ENCODE results near the gene TMC6. TPM values are rescaled to one million over a fixed set of nuclear protein-coding genes. Genes with fewer than 3 reads are reported as not detected.
A peak's percentile ranks its signal among the peaks of the same experiment; 100 is the strongest.

TMC6 gene
- total RNA-seq, 1 donor from 2014 or later, result 61.7 TPM

DNA sequence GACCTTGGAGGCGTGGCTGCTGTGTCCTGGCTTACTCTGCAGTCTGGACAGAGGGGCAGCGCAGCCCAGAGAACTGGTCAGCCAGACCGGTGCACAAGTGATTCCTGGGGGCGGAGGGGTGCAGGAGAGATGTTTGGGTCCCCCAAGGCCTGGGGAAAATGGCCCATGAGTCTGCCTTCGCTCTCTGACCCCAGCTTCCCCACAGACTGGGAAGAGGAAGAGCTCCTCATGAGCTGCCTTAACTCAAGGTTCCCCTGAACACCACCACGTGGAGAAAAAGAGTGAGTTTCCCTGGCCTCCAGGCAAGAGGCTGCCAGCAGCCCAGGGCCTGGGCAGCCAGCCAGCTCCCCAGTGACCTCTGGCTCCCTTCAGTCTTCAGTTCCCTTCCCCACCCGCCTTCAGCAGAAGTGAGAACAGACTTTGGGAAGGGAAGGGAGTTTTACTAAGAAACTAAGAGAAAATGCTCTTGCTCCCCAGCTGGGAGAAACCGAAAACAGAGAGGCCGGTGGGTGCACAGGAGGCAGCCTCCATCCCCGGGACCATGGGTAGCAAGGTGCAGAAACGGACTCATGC is 15.7 kb upstream of the TMC6 start:
- no peak overlapping the region for H3K27ac ChIP-seq (ENCODE audit: low read depth, low read length)
- no peaks in the 10 kb centered on the region for H3K9me3 Mint-ChIP-seq (ENCODE audit: unreplicated experiment)
- H3K27ac Mint-ChIP-seq (ENCODE audit: unreplicated experiment), result peak overlapping the region; percentile 34
- no peaks in the 10 kb centered on the region for H4K20me1 ChIP-seq (ENCODE audit: insufficient read depth, low read length)
- no peaks in the 10 kb centered on the region for H3K36me3 ChIP-seq (ENCODE audit: insufficient read depth, low read length)
- no peaks in the 10 kb centered on the region for H3K9me3 ChIP-seq (ENCODE audit: insufficient read depth, low read depth, low read length)
- no peak overlapping the region for H3K4me3 ChIP-seq (ENCODE audit: insufficient read depth, low read depth, low read length)
- H3K4me1 Mint-ChIP-seq (ENCODE audit: low read depth, unreplicated experiment), result peaks cover 15% of the 10 kb centered on the region
- peaks cover 3% of the 10 kb centered on the region for H3K27me3 Mint-ChIP-seq (ENCODE audit: low read depth, unreplicated experiment)
- H3K9ac ChIP-seq (ENCODE audit: low read length), result no peak overlapping the region
- H3K4me3 Mint-ChIP-seq (ENCODE audit: unreplicated experiment), result no peak overlapping the region
- no peak overlapping the region for H2AFZ ChIP-seq (ENCODE audit: low read depth, low read length)
- H3K36me3 Mint-ChIP-seq (ENCODE audit: low read depth, unreplicated experiment), result no peaks in the 10 kb centered on the region
- peaks cover 10% of the 10 kb centered on the region for H3K4me1 ChIP-seq (ENCODE audit: insufficient read depth, low read length)
- peak; percentile 25 for DNase-seq (ENCODE audit: low read depth)
- no peaks in the 10 kb centered on the region for H3K79me2 ChIP-seq (ENCODE audit: insufficient read depth, low read length)
- H3K4me2 ChIP-seq (ENCODE audit: low read length), result no peak overlapping the region
- no peak for TF ChIP-seq EZH2 (IDR thresholded peaks at IDR 0.05; ENCODE audit: insufficient read depth, low read length)
- TF ChIP-seq, protein P1, sequence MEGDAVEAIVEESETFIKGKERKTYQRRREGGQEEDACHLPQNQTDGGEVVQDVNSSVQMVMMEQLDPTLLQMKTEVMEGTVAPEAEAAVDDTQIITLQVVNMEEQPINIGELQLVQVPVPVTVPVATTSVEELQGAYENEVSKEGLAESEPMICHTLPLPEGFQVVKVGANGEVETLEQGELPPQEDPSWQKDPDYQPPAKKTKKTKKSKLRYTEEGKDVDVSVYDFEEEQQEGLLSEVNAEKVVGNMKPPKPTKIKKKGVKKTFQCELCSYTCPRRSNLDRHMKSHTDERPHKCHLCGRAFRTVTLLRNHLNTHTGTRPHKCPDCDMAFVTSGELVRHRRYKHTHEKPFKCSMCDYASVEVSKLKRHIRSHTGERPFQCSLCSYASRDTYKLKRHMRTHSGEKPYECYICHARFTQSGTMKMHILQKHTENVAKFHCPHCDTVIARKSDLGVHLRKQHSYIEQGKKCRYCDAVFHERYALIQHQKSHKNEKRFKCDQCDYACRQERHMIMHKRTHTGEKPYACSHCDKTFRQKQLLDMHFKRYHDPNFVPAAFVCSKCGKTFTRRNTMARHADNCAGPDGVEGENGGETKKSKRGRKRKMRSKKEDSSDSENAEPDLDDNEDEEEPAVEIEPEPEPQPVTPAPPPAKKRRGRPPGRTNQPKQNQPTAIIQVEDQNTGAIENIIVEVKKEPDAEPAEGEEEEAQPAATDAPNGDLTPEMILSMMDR (IDR thresholded peaks at IDR 0.05; ENCODE audit: insufficient read depth, low read depth, low read length), result no peak
- no peak for FAIRE-seq
- no peaks in the 10 kb centered on the region for H3K27me3 ChIP-seq (ENCODE audit: insufficient read depth, low read length)

DNA sequence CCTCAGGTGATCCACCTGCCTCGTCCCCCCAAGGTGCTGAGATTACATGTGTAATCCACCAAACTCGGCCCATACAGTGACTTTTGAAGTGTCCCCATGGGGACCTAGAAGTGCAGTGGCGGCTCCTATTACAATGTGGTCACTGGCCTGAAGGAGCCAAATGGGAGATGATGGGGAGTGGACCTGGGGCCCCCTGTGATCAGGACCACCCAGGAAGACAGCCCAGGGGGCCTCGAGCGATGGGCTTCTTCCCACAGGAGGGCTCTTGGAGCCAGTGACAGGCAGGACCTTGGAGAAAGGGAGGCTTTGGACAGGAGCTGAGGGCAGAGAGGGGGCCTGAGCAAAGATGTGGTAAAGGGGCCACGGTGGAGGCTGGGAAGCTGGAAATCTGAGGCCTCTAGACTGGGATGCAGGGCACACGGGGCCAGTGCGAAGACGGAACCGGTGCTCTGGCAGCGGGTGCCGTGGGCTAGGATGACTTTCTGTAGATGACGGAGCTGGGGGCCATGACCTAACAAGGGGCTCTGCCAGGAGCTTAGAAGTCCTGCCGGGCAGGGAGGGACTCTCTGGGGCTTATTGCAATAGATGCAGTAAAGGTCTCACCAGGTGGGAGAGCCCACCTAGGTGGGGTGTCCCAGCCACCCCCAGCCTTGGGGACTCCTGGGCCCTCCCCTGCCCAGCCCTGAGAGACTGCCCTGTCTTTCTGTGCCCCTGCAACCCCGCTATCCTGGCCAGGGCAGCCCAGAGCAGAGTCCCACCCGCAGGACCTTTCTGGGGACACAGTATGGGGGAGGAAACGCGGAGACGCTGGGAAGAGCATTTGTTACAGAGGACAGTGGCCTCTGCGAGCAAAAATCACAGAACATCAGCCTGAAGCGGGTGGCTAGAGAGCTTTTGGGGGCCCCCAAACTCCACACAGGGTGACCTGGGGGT is 14.9 kb upstream of the TMC6 start:
- FAIRE-seq (no peak), DNase-seq (ENCODE audit: low read depth) (no peak)
- Histone ChIP-seq H3K9me3 (ENCODE audit: insufficient read depth, low read depth, low read length) (no peaks in the 10 kb centered on the region), H3K27me3 (ENCODE audit: insufficient read depth, low read length) (no peaks in the 10 kb centered on the region), H2AFZ (ENCODE audit: low read depth, low read length) (no peak overlapping the region), H3K4me1 (ENCODE audit: insufficient read depth, low read length) (peaks cover 10% of the 10 kb centered on the region), H3K4me3 (ENCODE audit: insufficient read depth, low read depth, low read length) (no peak overlapping the region), H4K20me1 (ENCODE audit: insufficient read depth, low read length) (no peaks in the 10 kb centered on the region), H3K79me2 (ENCODE audit: insufficient read depth, low read length) (no peaks in the 10 kb centered on the region), H3K4me2 (ENCODE audit: low read length) (no peak overlapping the region), H3K36me3 (ENCODE audit: insufficient read depth, low read length) (no peaks in the 10 kb centered on the region), H3K27ac (ENCODE audit: low read depth, low read length) (no peak overlapping the region), H3K9ac (ENCODE audit: low read length) (no peak overlapping the region)
- H3K27me3 Mint-ChIP-seq (ENCODE audit: low read depth, unreplicated experiment), result no peaks in the 10 kb centered on the region
- no peak overlapping the region for H3K27ac Mint-ChIP-seq (ENCODE audit: unreplicated experiment)
- no peak overlapping the region for H3K4me3 Mint-ChIP-seq (ENCODE audit: unreplicated experiment)
- TF ChIP-seq, protein P1 (IDR thresholded peaks at IDR 0.05; ENCODE audit: insufficient read depth, low read depth, low read length), result no peak
- TF ChIP-seq EZH2 (IDR thresholded peaks at IDR 0.05; ENCODE audit: insufficient read depth, low read length), result no peak
- H3K9me3 Mint-ChIP-seq (ENCODE audit: unreplicated experiment), result no peaks in the 10 kb centered on the region
- H3K4me1 Mint-ChIP-seq (ENCODE audit: low read depth, unreplicated experiment), result peaks cover 15% of the 10 kb centered on the region
- H3K36me3 Mint-ChIP-seq (ENCODE audit: low read depth, unreplicated experiment), result no peaks in the 10 kb centered on the region

Data from astrocyte (in vitro differentiated cells and primary cell).